Parathyroid adenoma (tissue), 2 donors: ENCODE data around the gene KHSRP.

ENCODE experiments used
- H2AFZ ChIP-seq: fragments of 300-600 bp; sonication (generic); one replicate; pipeline ENCODE4 v1.7.0; 2017; ENCODE audit warnings: antibody characterized with exemption, mild to moderate bottlenecking
- H3K27ac ChIP-seq: fragments of 300-600 bp; sonication (generic); one replicate; pipeline ENCODE4 v1.7.0; 2017
- H3K27me3 ChIP-seq: fragments of 300-600 bp; sonication (generic); one replicate; pipeline ENCODE4 v1.7.0; 2017; ENCODE audit warnings: low read length; ENCODE audit not compliant: control insufficient read depth, insufficient read depth
- H3K36me3 ChIP-seq: fragments of 300-600 bp; sonication (generic); one replicate; pipeline ENCODE4 v1.7.0; 2017; ENCODE audit warnings: low read length; ENCODE audit not compliant: control insufficient read depth, insufficient read depth
- H3K4me1 ChIP-seq: fragments of 300-600 bp; sonication (generic); one replicate; pipeline ENCODE4 v1.7.0; 2017; ENCODE audit warnings: control low read depth
- H3K4me2 ChIP-seq: fragments of 300-600 bp; sonication (generic); one replicate; pipeline ENCODE4 v1.7.0; 2017; ENCODE audit warnings: low read length
- H3K4me3 ChIP-seq: fragments of 300-600 bp; sonication (generic); one replicate; pipeline ENCODE4 v1.7.0; 2017; ENCODE audit warnings: low read depth, low read length
- H3K79me2 ChIP-seq: fragments of 300-600 bp; sonication (generic); one replicate; pipeline ENCODE4 v1.7.0; 2017; ENCODE audit warnings: control low read depth
- H3K9ac ChIP-seq: fragments of 300-600 bp; sonication (generic); one replicate; pipeline ENCODE4 v1.7.0; 2017; ENCODE audit warnings: mild to moderate bottlenecking
- H3K9me3 ChIP-seq: fragments of 300-600 bp; sonication (generic); one replicate; pipeline ENCODE4 v1.7.0; 2017; ENCODE audit warnings: low read length; ENCODE audit not compliant: control insufficient read depth
- TF ChIP-seq, protein P1 (sequence below): fragments of 300-600 bp; sonication (generic); IDR thresholded peaks from one replicate; pipeline ENCODE4 v1.7.0; 2017; ENCODE audit warnings: antibody characterized with exemption, mild to moderate bottlenecking
- donor health status: primary hyperparathyroidism.

The KHSRP gene

GRCh38 chr19:6467384-6467783 lies 42.8 kb upstream of the KHSRP start:
- no peak overlapping the region for H3K4me2 ChIP-seq
- no peak overlapping the region for H2AFZ ChIP-seq
- H3K27ac ChIP-seq, result no peak overlapping the region
- no peaks in the 10 kb centered on the region for H3K36me3 ChIP-seq
- TF ChIP-seq, protein P1, sequence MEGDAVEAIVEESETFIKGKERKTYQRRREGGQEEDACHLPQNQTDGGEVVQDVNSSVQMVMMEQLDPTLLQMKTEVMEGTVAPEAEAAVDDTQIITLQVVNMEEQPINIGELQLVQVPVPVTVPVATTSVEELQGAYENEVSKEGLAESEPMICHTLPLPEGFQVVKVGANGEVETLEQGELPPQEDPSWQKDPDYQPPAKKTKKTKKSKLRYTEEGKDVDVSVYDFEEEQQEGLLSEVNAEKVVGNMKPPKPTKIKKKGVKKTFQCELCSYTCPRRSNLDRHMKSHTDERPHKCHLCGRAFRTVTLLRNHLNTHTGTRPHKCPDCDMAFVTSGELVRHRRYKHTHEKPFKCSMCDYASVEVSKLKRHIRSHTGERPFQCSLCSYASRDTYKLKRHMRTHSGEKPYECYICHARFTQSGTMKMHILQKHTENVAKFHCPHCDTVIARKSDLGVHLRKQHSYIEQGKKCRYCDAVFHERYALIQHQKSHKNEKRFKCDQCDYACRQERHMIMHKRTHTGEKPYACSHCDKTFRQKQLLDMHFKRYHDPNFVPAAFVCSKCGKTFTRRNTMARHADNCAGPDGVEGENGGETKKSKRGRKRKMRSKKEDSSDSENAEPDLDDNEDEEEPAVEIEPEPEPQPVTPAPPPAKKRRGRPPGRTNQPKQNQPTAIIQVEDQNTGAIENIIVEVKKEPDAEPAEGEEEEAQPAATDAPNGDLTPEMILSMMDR, result no peak
- H3K4me1 ChIP-seq, result peaks cover 2% of the 10 kb centered on the region
- no peaks in the 10 kb centered on the region for H3K9me3 ChIP-seq
- no peaks in the 10 kb centered on the region for H3K27me3 ChIP-seq
- H3K9ac ChIP-seq, result no peak overlapping the region
- no peak overlapping the region for H3K4me3 ChIP-seq
- no peaks in the 10 kb centered on the region for H3K79me2 ChIP-seq

DNA sequence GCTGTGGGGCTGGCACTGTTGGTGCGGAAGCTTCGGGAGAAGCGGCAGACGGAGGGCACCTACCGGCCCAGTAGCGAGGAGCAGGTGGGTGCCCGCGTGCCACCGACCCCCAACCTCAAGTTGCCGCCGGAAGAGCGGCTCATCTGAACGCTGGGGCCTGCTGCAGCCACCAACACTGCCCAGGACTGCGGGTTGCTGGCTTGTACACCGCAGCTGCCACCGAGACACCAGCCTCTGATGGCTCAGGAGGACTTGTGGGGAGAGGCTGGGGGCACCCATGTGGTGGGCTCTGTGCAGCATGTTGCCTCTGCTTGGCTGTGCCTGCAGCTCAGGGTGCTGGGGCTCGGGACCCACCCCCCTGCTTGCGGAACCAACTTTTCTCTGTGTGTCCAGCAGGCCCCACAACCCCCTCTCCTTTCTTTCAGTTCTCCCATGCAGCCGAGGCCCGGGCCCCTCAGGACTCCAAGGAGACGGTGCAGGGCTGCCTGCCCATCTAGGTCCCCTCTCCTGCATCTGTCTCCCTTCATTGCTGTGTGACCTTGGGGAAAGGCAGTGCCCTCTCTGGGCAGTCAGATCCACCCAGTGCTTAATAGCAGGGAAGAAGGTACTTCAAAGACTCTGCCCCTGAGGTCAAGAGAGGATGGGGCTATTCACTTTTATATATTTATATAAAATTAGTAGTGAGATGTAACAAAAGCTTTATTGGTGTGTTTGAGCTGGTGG lies 42.1 kb upstream of the KHSRP start:
- no peaks in the 10 kb centered on the region for H3K27me3 ChIP-seq

DNA sequence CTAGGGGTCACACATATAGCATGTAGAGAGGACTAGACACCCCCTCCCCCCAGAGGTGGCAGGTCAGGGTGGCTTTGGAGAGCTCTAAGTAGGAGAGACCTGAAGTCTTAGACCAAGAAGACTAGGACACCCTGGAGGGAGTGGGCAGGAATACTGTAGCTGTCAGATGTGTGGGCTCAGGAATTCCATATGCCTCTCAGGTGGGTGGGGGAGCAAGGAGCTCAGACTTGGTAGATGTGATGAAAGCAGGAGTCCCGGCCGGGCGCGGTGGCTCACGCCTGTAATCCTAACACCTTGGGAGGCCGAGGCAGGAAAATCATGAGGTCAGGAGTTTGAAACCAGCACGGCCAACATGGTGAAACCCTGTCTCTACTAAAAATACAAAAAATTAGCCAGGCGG lies 41.1 kb upstream of the KHSRP start:
- Histone ChIP-seq H3K9ac (no peak overlapping the region), H3K27ac (no peak overlapping the region), H3K4me3 (peak overlapping the region; percentile 93), H3K36me3 (no peaks in the 10 kb centered on the region), H3K27me3 (no peaks in the 10 kb centered on the region), H3K9me3 (no peaks in the 10 kb centered on the region), H3K4me2 (no peak overlapping the region), H3K79me2 (no peaks in the 10 kb centered on the region), H2AFZ (no peak overlapping the region), H3K4me1 (peaks cover 2% of the 10 kb centered on the region)
- TF ChIP-seq, protein P1, result no peak

More for the DNA sequence above, 42.1 kb upstream of the KHSRP start:
- no peak overlapping the region for H2AFZ ChIP-seq
- no peaks in the 10 kb centered on the region for H3K9me3 ChIP-seq
- H3K27ac ChIP-seq, result no peak overlapping the region
- H3K4me2 ChIP-seq, result no peak overlapping the region
- peaks cover 2% of the 10 kb centered on the region for H3K4me1 ChIP-seq
- H3K79me2 ChIP-seq, result no peaks in the 10 kb centered on the region
- TF ChIP-seq, protein P1, result no peak
- H3K36me3 ChIP-seq, result no peaks in the 10 kb centered on the region
- no peak overlapping the region for H3K4me3 ChIP-seq
- H3K9ac ChIP-seq, result no peak overlapping the region

- Histone ChIP-seq H3K4me3 (peak overlapping the region; percentile 93), H3K9ac (peak overlapping the region; percentile 82)
These were observed 40.4 kb upstream of the KHSRP start for GRCh38 chr19:6465006-6465405.

More at GRCh38 chr19:6465006-6465405, 40.4 kb upstream of the KHSRP start:
- Histone ChIP-seq H3K27me3 (no peaks in the 10 kb centered on the region), H3K79me2 (no peaks in the 10 kb centered on the region), H3K4me2 (peak overlapping the region; percentile 91), H3K9me3 (no peaks in the 10 kb centered on the region), H3K4me1 (peaks cover 2% of the 10 kb centered on the region), H2AFZ (peak overlapping the region; percentile 93), H3K27ac (no peak overlapping the region), H3K36me3 (no peaks in the 10 kb centered on the region)
- TF ChIP-seq, protein P1, result no peak
